Heart left ventricle (tissue), 16 donors: ENCODE results near the gene ZNF337. TPM values are rescaled to one million over a fixed set of nuclear protein-coding genes. Genes with fewer than 3 reads are reported as not detected.

Experiments
- ATAC-seq, 4 donors: fragments of 200-7000 bp; cut with Tn5 transposase; one replicate each; pipeline ENCODE4 v1.9.1; 2020 to 2022; ENCODE audit warnings: moderate library complexity in 4 of 4, mild to moderate bottlenecking in 3 of 4, moderate number of reproducible peaks in 1 of 4
- DNase-seq, 5 donors: peaks; one replicate each; pipeline ENCODE4 v3.0.0-alpha.2; 2020
- H3K27ac ChIP-seq, 12 donors: fragments of 200-600 bp; sonication (generic) in 4 of 12; one replicate each; pipeline versions ENCODE4 v1.5.0 to v1.8.0; 2016 to 2022; ENCODE audit warnings: mild to moderate bottlenecking in 2 of 12
- H3K27me3 ChIP-seq, 9 donors: fragments of 200-600 bp; sonication (generic) in 2 of 9; one replicate each; pipeline versions ENCODE4 v1.5.1 to v1.8.0; 2016 to 2022; ENCODE audit warnings: mild to moderate bottlenecking in 3 of 9
- H3K36me3 ChIP-seq, 9 donors: fragments of 200-600 bp; sonication (generic) in 2 of 9; one replicate each; pipeline versions ENCODE4 v1.5.0 to v1.8.0; 2018 to 2022; ENCODE audit warnings: mild to moderate bottlenecking in 2 of 9
- H3K4me1 ChIP-seq, 12 donors: fragments of 200-600 bp; sonication (generic) in 4 of 12; one replicate each; pipeline versions ENCODE4 v1.5.0 to v1.8.0; 2016 to 2022; ENCODE audit warnings: mild to moderate bottlenecking in 3 of 12
- H3K4me3 ChIP-seq, 12 donors: fragments of 200-600 bp; sonication (generic) in 4 of 12; one replicate each; pipeline versions ENCODE4 v1.5.0 to v1.8.0; 2017 to 2022; ENCODE audit warnings: mild to moderate bottlenecking in 9 of 12, moderate library complexity in 4 of 12
- H3K9me3 ChIP-seq, 12 donors: fragments of 200-600 bp; sonication (generic) in 4 of 12; one replicate each; pipeline versions ENCODE4 v1.5.0 to v1.8.0; 2016 to 2022; ENCODE audit warnings: mild to moderate bottlenecking in 1 of 12
- POLR2A ChIP-seq, 2 donors: fragments of 450-650 bp; IDR thresholded peaks; one replicate each; pipeline ENCODE4 v1.6.1; 2017; ENCODE audit warnings: antibody characterized with exemption in 2 of 2, mild to moderate bottlenecking in 2 of 2, moderate library complexity in 2 of 2
- WGBS, 4 donors: extraction: QIAGEN DNeasy Blood & Tissue Kit in 2 of 4; methylation state at CpG; one replicate each; pipeline versions ENCODE4 v1.1.5 to v1.1.7; 2013 to 2018; 5-methylcytosine and 5-hydroxymethylcytosine counted together
- intact Hi-C, 10 donors: fragments of 100-400 bp; cut with DNase I; formaldehyde crosslinking; loops; one replicate each; pipeline versions ENCODE4 v1.11.1 to v1.14.2; 2022
- polyA plus RNA-seq, 2 donors: library from polyadenylated mRNA; stranded (reverse); fragments of 200-250 nt; gene quantifications; one replicate each; pipeline ENCODE4 v1.2.3, GENCODE V29; 2013
- total RNA-seq, 9 donors: library from RNA; depleted of rRNA in 2 of 9; stranded (reverse); fragments of >200 nt in 2 of 9; fragmentation: NEBNext Ultra II Directional in 3 of 9; extraction: Animal tissue kit (Norgen Biotek cat#: 25700) in 3 of 9; gene quantifications; one replicate each; pipeline versions ENCODE4 v1.1.0 to v1.2.4, GENCODE V29; 2016 to 2023
- TF ChIP-seq, protein P1 (sequence below), 12 donors: fragments of 200-600 bp; sonication (generic) in 4 of 12; IDR thresholded peaks; one replicate each; pipeline versions ENCODE4 v1.5.0 to v1.8.0; 2018 to 2022; ENCODE audit warnings: antibody characterized with exemption in 12 of 12, mild to moderate bottlenecking in 5 of 12
- donor health status: ischemic (EF 13 %, LVEDD 7.1; RV severe dilation, severe dysfunction).
- donor health status: healthy with polysubstance abuse.
- donor health status: DM: no; HTN: yes; CAD: no.
- donor health status: DM: no; HTN: no; CAD: no.
- donor health status: ischemic (EF 25% LVEDD 6.9; RV normal size, moderate dysfunction).
- donor health status: ischemic (EF 25% LVEDD 5.7; RV mildly dilated, moderate dysfunction).
- donor health status: healthy.
- donor health status: DM: yes; HTN: yes; CAD: no.
- donor health status: ischemic (EF 35%, LVEDD 5.7; RV mildly dilated, moderate dysfunction).
- donor health status: nonischemic (EF 11% LVEDD 7.7; RV severe dilation, severe dysfunction).
- donor health status: DM: yes; HTN: yes; CAD: no.
- donor health status: PGD.
- donor health status: ischemic (EF 29% LVEDD 5.4; RV normal size, mild dysfunction).
- donor health status: nonischemic (EF 23%, LVEDD 6.1; RV moderate dilation, normal function).

ZNF337 gene
- total and polyA plus RNA-seq, 11 donors = 5.5 to 10.3 (median 6.5) TPM

DNA sequence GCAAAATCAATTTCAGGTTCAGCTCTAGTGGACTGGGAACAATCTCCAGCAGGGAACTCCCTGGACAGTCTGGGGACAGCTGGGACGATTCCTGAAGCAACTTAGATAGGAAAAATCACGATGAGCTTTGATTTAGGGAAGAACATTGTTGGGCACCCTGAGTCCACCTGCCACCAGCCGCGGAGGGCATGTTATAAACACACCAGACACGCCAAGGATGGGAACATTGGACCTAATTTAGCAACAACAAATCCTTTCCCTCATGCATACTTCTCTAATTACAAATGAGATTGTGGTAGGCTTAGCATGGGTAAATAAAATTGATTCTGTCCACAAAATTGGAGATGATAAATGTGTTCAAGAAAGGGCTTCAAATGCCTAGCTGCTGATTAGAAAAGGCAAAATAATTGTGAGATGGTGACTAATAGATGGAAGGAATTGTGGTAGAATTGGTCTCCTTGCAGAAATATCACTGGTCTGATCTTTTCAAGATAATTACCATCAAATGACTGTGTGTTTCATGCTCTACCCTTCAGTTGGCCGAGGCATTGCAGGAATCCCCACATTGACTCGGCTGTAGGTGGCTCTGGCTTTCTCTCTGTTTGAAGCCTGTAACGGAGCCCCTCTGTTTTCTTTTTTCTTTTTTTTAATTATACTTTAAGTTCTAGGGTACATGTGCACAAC, 66.7 kb downstream of the ZNF337 start:
- intact Hi-C loops = loop anchor here in 3 of 10 donors (10.0 kb wide), 4 partner anchors 65 to 235 kb away; partner anchors contain the start of genes ABHD12 (in 1 of the 3) and ZNF337 (in 1 of the 3)

DNA sequence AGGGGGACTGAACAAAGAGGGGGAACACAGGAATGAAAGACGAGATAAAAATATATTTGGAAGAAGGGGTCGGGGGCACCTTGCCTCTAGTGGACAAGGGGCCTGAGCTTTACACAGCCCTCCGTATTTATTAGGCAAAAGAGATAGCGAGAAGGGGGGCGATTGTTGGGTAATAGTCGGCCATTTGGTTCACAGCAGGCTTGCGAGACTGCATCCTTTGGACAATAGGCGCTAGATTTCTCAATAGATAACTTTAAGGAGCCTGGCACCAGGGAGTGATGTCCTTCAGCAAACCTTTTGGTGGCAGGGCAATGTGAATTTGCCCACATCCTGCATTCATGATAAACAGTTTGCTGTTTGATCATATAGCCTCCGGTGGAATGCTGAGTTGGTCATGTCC, 69.9 kb downstream of the ZNF337 start:
- intact Hi-C loops = loop anchor here in 3 of 10 donors (10.0 kb wide), 4 partner anchors 68 to 232 kb away; partner anchors contain the start of genes ABHD12 (in 1 of the 3) and ZNF337 (in 1 of the 3)
- DNase-seq (no peak), ATAC-seq (no peak)
- no peaks in the 10 kb centered on the region for H3K27me3 ChIP-seq
- no peak overlapping the region for H3K27ac ChIP-seq
- no peaks in the 10 kb centered on the region for H3K36me3 ChIP-seq
- no peak overlapping the region for H3K4me3 ChIP-seq
- TF ChIP-seq, protein P1, sequence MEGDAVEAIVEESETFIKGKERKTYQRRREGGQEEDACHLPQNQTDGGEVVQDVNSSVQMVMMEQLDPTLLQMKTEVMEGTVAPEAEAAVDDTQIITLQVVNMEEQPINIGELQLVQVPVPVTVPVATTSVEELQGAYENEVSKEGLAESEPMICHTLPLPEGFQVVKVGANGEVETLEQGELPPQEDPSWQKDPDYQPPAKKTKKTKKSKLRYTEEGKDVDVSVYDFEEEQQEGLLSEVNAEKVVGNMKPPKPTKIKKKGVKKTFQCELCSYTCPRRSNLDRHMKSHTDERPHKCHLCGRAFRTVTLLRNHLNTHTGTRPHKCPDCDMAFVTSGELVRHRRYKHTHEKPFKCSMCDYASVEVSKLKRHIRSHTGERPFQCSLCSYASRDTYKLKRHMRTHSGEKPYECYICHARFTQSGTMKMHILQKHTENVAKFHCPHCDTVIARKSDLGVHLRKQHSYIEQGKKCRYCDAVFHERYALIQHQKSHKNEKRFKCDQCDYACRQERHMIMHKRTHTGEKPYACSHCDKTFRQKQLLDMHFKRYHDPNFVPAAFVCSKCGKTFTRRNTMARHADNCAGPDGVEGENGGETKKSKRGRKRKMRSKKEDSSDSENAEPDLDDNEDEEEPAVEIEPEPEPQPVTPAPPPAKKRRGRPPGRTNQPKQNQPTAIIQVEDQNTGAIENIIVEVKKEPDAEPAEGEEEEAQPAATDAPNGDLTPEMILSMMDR (IDR thresholded peaks at IDR 0.05) = no peak
- no peak for TF ChIP-seq POLR2A (IDR thresholded peaks at IDR 0.05)
- H3K4me1 ChIP-seq = peaks cover 0 to 22% (median 15%) of the 10 kb centered on the region in 12 donors
- WGBS, 4 donors = 75 to 86% (median 83%) methylated on average over 9 of the region's 9 CpGs
- H3K9me3 ChIP-seq = no peaks in the 10 kb centered on the region

More for the DNA sequence above, 66.7 kb downstream of the ZNF337 start:
- WGBS, 4 donors = 86 to 91% (median 89%) methylated on average over 8 of the region's 8 CpGs
- H3K4me1 ChIP-seq = peaks cover 0 to 1% (median 0%) of the 10 kb centered on the region in 12 donors
- no peaks in the 10 kb centered on the region for H3K27me3 ChIP-seq
- TF ChIP-seq POLR2A (IDR thresholded peaks at IDR 0.05) = no peak
- TF ChIP-seq, protein P1 (IDR thresholded peaks at IDR 0.05) = no peak
- H3K36me3 ChIP-seq = peaks cover 0 to 7% (median 0%) of the 10 kb centered on the region in 9 donors
- ATAC-seq = no peak
- H3K27ac ChIP-seq = no peak overlapping the region
- no peak overlapping the region for H3K4me3 ChIP-seq
- no peaks in the 10 kb centered on the region for H3K9me3 ChIP-seq
- no peak for DNase-seq

DNA sequence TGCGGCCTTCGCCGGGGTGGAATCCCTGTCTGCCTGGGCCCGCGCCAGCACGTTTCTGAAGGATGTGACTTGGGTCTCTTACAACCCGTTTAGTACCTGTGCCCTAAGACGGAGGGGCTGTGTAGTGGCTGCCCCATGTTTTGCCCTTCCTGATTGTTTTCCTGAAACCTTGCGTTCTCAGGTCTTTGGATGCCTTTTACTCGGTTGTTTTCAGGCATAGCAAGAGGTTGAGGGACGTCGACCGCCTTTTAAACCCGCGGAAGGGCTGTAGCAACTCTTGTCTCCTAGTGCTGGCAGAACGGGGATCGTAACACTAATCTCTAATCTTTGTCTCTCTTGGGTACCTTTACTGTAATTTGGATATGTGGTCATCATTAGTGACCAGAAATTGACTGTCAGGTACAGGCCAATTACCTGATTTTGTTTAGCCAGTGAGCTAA, 72.1 kb downstream of the ZNF337 start:
- intact Hi-C loops = loop anchor here in 7 of 10 donors (1.0 to 10.0 kb wide), 7 partner anchors 70 to 243 kb away; partner anchors contain the start of genes ZNF337 (in 5 of the 7) and ABHD12 (in 1 of the 7)
- Histone ChIP-seq H3K36me3 (no peaks in the 10 kb centered on the region), H3K27ac (peak overlapping the region; percentile 53 to 97 (median 87)), H3K4me3 (peak overlapping the region; percentile 72 to 99 (median 84)), H3K4me1 (peaks cover 0 to 23% (median 15%) of the 10 kb centered on the region in 12 donors), H3K27me3 (no peaks in the 10 kb centered on the region), H3K9me3 (no peaks in the 10 kb centered on the region)
- no peak for ATAC-seq
- DNase-seq = peak in 1 of 5 donors; percentile 43
- 38 to 71% (median 41%) methylated on average over 11 to 17 of the region's 17 CpGs for WGBS, 4 donors
- TF ChIP-seq POLR2A (IDR thresholded peaks at IDR 0.05) = no peak
- TF ChIP-seq, protein P1 (IDR thresholded peaks at IDR 0.05) = no peak

Other genes starting within 250 kb of the ZNF337 start
- 1 to 10 TPM; 1.6 to 7.1 (median 2.9) TPM for gene NINL, start 111.3 kb downstream of the ZNF337 start, total RNA-seq
- gene NINL, start 111.3 kb downstream of the ZNF337 start, polyA plus RNA-seq = 1 to 10 TPM in 1 of 2 donors, under 1 TPM in 1; 0.78 to 4.2 TPM
- gene NANP, start 72.8 kb downstream of the ZNF337 start, total RNA-seq = 1 to 10 TPM; 2.5 to 4.4 (median 3.1) TPM
- 1 to 10 TPM; 1.8 to 5.2 TPM for gene NANP, start 72.8 kb downstream of the ZNF337 start, polyA plus RNA-seq